C4-2B (cell line): ENCODE measurements around the gene FRMD4B.

Experiments used
- CTCF ChIP-seq: fragments of 450-650 bp; conservative IDR thresholded peaks from 2 replicates; pipeline ENCODE4 v1.5.1; 2017; ENCODE audit warnings: mild to moderate bottlenecking
- ZFX ChIP-seq: fragments of 450-650 bp; IDR thresholded peaks from 2 replicates; pipeline ENCODE4 v1.6.1; 2017

- TF ChIP-seq CTCF (no peak), ZFX (no peak)
Measured at GRCh38 chr3:69239063-69239462, 146.8 kb downstream of the FRMD4B start.
